Mesenchymal stem cell (in vitro differentiated cells and primary cell): ENCODE data around the gene GMFB.
"Not testable (repeated sequence)": the region's sequence is repeated elsewhere in the genome, so short reads cannot be mapped to it uniquely, and the experiment has no call there.

Experiments used
- DNase-seq: peaks from one replicate; pipeline ENCODE4 v3.0.0-alpha.2; 2013
- H2AFZ ChIP-seq: one replicate; pipeline ENCODE4 v1.6.1; 2013; ENCODE audit warnings: low read depth, mild to moderate bottlenecking, control low read depth, inconsistent platforms, low read length, moderate library complexity
- H2AK5ac ChIP-seq: 2 replicates; pipeline ENCODE4 v1.6.1; 2013; ENCODE audit warnings: low read length, moderate library complexity, mild to moderate bottlenecking, inconsistent platforms; ENCODE audit not compliant: severe bottlenecking
- H2BK120ac ChIP-seq: one replicate; pipeline ENCODE4 v1.6.1; 2013; ENCODE audit warnings: low read depth, mild to moderate bottlenecking, inconsistent platforms, low read length, moderate library complexity
- H2BK12ac ChIP-seq, 2 experiments: one replicate each; pipeline ENCODE4 v1.6.1; 2013; ENCODE audit warnings: inconsistent platforms in 2 of 2, low read length in 2 of 2, mild to moderate bottlenecking in 2 of 2, moderate library complexity in 2 of 2, control low read depth in 1 of 2
- H2BK15ac ChIP-seq: one replicate; pipeline ENCODE4 v1.6.1; 2013; ENCODE audit warnings: mild to moderate bottlenecking, low read depth, inconsistent platforms; ENCODE audit not compliant: poor library complexity, severe bottlenecking
- H2BK5ac ChIP-seq: 2 replicates; pipeline ENCODE4 v1.6.1; 2013; ENCODE audit warnings: low read depth, mild to moderate bottlenecking, low read length, control low read depth, inconsistent platforms; ENCODE audit not compliant: poor library complexity, severe bottlenecking
- H3K14ac ChIP-seq, 2 experiments: one replicate each; pipeline ENCODE4 v1.6.1; 2013; ENCODE audit warnings: inconsistent platforms in 2 of 2, low read length in 2 of 2, control low read depth in 1 of 2, mild to moderate bottlenecking in 1 of 2, moderate library complexity in 1 of 2
- H3K18ac ChIP-seq, 2 experiments: one replicate each; pipeline ENCODE4 v1.6.1; 2013; ENCODE audit warnings: inconsistent platforms in 2 of 2, low read length in 2 of 2, control low read depth in 1 of 2, low read depth in 1 of 2, mild to moderate bottlenecking in 1 of 2
- H3K23ac ChIP-seq, 2 experiments: one replicate each; pipeline ENCODE4 v1.6.1; 2013; ENCODE audit warnings: inconsistent platforms in 2 of 2, low read length in 2 of 2, mild to moderate bottlenecking in 2 of 2, moderate library complexity in 2 of 2, control low read depth in 1 of 2
- H3K27ac ChIP-seq: 2 replicates; pipeline ENCODE4 v1.5.1; 2013; ENCODE audit warnings: mild to moderate bottlenecking, moderate library complexity, low read length, control low read depth, inconsistent platforms; ENCODE audit not compliant: poor library complexity, severe bottlenecking
- H3K27me3 ChIP-seq, 2 experiments: 2 replicates each; pipeline versions ENCODE4 v1.6.1 to v1.7.0; 2013; ENCODE audit warnings: low read length in 2 of 2, mild to moderate bottlenecking in 2 of 2, moderate library complexity in 2 of 2, control low read depth in 1 of 2, inconsistent platforms in 1 of 2; ENCODE audit not compliant: control insufficient read depth in 1 of 2, insufficient read depth in 1 of 2
- H3K36me3 ChIP-seq, 2 experiments: 2 replicates each; pipeline versions ENCODE4 v1.6.1 to v1.7.0; 2013; ENCODE audit warnings: low read length in 2 of 2, control low read depth in 1 of 2, inconsistent platforms in 1 of 2, low read depth in 1 of 2, mild to moderate bottlenecking in 1 of 2; ENCODE audit not compliant: insufficient read depth in 2 of 2, control insufficient read depth in 1 of 2
- H3K4ac ChIP-seq, 2 experiments: one replicate each; pipeline ENCODE4 v1.6.1; 2013; ENCODE audit warnings: inconsistent platforms in 2 of 2, low read length in 2 of 2, mild to moderate bottlenecking in 2 of 2, moderate library complexity in 2 of 2, control low read depth in 1 of 2, low read depth in 1 of 2
- H3K4me1 ChIP-seq: 2 replicates; pipeline ENCODE4 v1.6.1; 2013; ENCODE audit warnings: low read depth, low read length, control low read depth; ENCODE audit not compliant: control insufficient read depth, insufficient read depth
- H3K4me2 ChIP-seq: 2 replicates; pipeline ENCODE4 v1.6.1; 2013; ENCODE audit warnings: low read length, mild to moderate bottlenecking, inconsistent platforms; ENCODE audit not compliant: poor library complexity, severe bottlenecking
- H3K4me3 ChIP-seq, 2 experiments: 2 replicates each; pipeline versions ENCODE4 v1.5.1 to v1.7.0; 2013; ENCODE audit warnings: low read length in 2 of 2, mild to moderate bottlenecking in 2 of 2, control low read depth in 1 of 2, low read depth in 1 of 2; ENCODE audit not compliant: insufficient read depth in 1 of 2
- H3K79me1 ChIP-seq: replicated peaks from 2 replicates; pipeline ENCODE4 v1.6.1; 2013; ENCODE audit warnings: mild to moderate bottlenecking, control low read depth, low read length, inconsistent platforms; ENCODE audit not compliant: poor library complexity, severe bottlenecking
- H3K9ac ChIP-seq: 2 replicates; pipeline ENCODE4 v1.7.0; 2013; ENCODE audit warnings: mild to moderate bottlenecking, low read length, moderate library complexity
- H3K9me3 ChIP-seq: 2 replicates; pipeline ENCODE4 v1.7.0; 2013; ENCODE audit warnings: mild to moderate bottlenecking, low read length; ENCODE audit not compliant: control insufficient read depth
- H4K8ac ChIP-seq: one replicate; pipeline ENCODE4 v1.6.1; 2013; ENCODE audit warnings: inconsistent platforms, mild to moderate bottlenecking, low read length, moderate library complexity
- H4K91ac ChIP-seq: one replicate; pipeline ENCODE4 v1.6.1; 2013; ENCODE audit warnings: mild to moderate bottlenecking, low read length, inconsistent platforms
- WGBS: methylation state at CpG from one replicate; pipeline ENCODE4 v1.1.7; 2013; ENCODE audit warnings: mixed read lengths; 5-methylcytosine and 5-hydroxymethylcytosine counted together

GMFB gene

GRCh38 chr14:54465654-54466053, 23.1 kb downstream of the GMFB start:
- H3K23ac ChIP-seq = no peak overlapping the region
- H3K4me2 ChIP-seq = no peak overlapping the region
- H2BK120ac ChIP-seq = no peak overlapping the region
- H3K9me3 ChIP-seq = peaks cover 18% of the 10 kb centered on the region
- no peak overlapping the region for H2BK12ac ChIP-seq
- no peak overlapping the region for H4K8ac ChIP-seq
- no peaks in the 10 kb centered on the region for H3K27me3 ChIP-seq
- H2BK5ac ChIP-seq = no peak overlapping the region
- 11% methylated on average over 1 of the region's 4 CpGs for WGBS
- H3K18ac ChIP-seq = no peak overlapping the region
- peaks cover 3 to 4% of the 10 kb centered on the region in 2 experiments for H3K36me3 ChIP-seq
- H2AK5ac ChIP-seq = no peak overlapping the region
- no peak overlapping the region for H3K14ac ChIP-seq
- H2AFZ ChIP-seq = no peak overlapping the region
- H3K4me3 ChIP-seq = no peak overlapping the region
- peaks cover 2% of the 10 kb centered on the region for H3K4me1 ChIP-seq
- H2BK15ac ChIP-seq = no peak overlapping the region
- peak; percentile 16 for DNase-seq
- no peak overlapping the region for H4K91ac ChIP-seq
- H3K79me1 ChIP-seq = no peaks in the 10 kb centered on the region
- H3K27ac ChIP-seq = no peak overlapping the region
- no peak overlapping the region for H3K9ac ChIP-seq
- no peak overlapping the region for H3K4ac ChIP-seq

GRCh38 chr14:54462048-54462447, 26.7 kb downstream of the GMFB start:
- Histone ChIP-seq H2BK5ac (no peak overlapping the region), H2AFZ (no peak overlapping the region), H3K18ac (no peak overlapping the region), H3K4me1 (peaks cover 2% of the 10 kb centered on the region), H3K27ac (no peak overlapping the region), H4K91ac (no peak overlapping the region), H2BK120ac (no peak overlapping the region), H3K23ac (no peak overlapping the region), H3K4ac (no peak overlapping the region), H3K9ac (no peak overlapping the region), H3K79me1 (no peaks in the 10 kb centered on the region), H3K4me2 (no peak overlapping the region), H4K8ac (no peak overlapping the region), H2BK12ac (no peak overlapping the region), H2BK15ac (no peak overlapping the region), H3K27me3 (no peaks in the 10 kb centered on the region), H3K14ac (no peak overlapping the region), H3K4me3 (no peak overlapping the region), H2AK5ac (no peak overlapping the region), H3K9me3 (peaks cover 4% of the 10 kb centered on the region), H3K36me3 (no peaks in the 10 kb centered on the region)
- WGBS = 67% methylated on average over 4 of the region's 5 CpGs
- no peak for DNase-seq

- H2BK12ac ChIP-seq = no peak overlapping the region
- no peak overlapping the region for H3K4me2 ChIP-seq
- H3K27me3 ChIP-seq = no peaks in the 10 kb centered on the region
- H2BK15ac ChIP-seq = no peak overlapping the region
- no peaks in the 10 kb centered on the region for H3K9me3 ChIP-seq
- no peak overlapping the region for H2AFZ ChIP-seq
- H3K4me1 ChIP-seq = peaks cover 2% of the 10 kb centered on the region
- DNase-seq = no peak
- H3K36me3 ChIP-seq = no peaks in the 10 kb centered on the region
- H4K8ac ChIP-seq = no peak overlapping the region
- no peak overlapping the region for H3K14ac ChIP-seq
- H3K18ac ChIP-seq = no peak overlapping the region
- H3K9ac ChIP-seq = no peak overlapping the region
- H3K4ac ChIP-seq = no peak overlapping the region
- H3K27ac ChIP-seq = no peak overlapping the region
- H2BK5ac ChIP-seq = no peak overlapping the region
- no peak overlapping the region for H2BK120ac ChIP-seq
- H2AK5ac ChIP-seq = no peak overlapping the region
- WGBS = 89% methylated on average over 3 of the region's 3 CpGs
- H3K4me3 ChIP-seq = no peak overlapping the region
- H4K91ac ChIP-seq = no peak overlapping the region
- H3K79me1 ChIP-seq = no peaks in the 10 kb centered on the region
- no peak overlapping the region for H3K23ac ChIP-seq
Measured at GRCh38 chr14:54459106-54459505, 29.7 kb downstream of the GMFB start.

- H2BK120ac ChIP-seq, H3K9ac ChIP-seq, H3K27me3 ChIP-seq, H3K4me3 ChIP-seq, H2BK15ac ChIP-seq, H3K18ac ChIP-seq, H3K14ac ChIP-seq, H2AFZ ChIP-seq, H3K4me2 ChIP-seq, H3K4me1 ChIP-seq, H3K36me3 ChIP-seq, H4K91ac ChIP-seq, H3K27ac ChIP-seq, H3K9me3 ChIP-seq, H2BK5ac ChIP-seq, DNase-seq, H4K8ac ChIP-seq, H3K79me1 ChIP-seq, H3K4ac ChIP-seq, H2BK12ac ChIP-seq, H2AK5ac ChIP-seq, H3K23ac ChIP-seq: not testable (repeated sequence)
Measured at GRCh38 chr14:54458536-54458935, 30.2 kb downstream of the GMFB start.
